KMS-11 (cell line): ENCODE results near the gene CRTC3.

ENCODE experiments used
- H2AFZ ChIP-seq: fragments of 200-600 bp; sonication (generic); 2 replicates; pipeline ENCODE4 v1.6.1; 2016; ENCODE audit warnings: antibody characterized with exemption, mixed run types, low read depth
- H3K27ac ChIP-seq: fragments of 200-600 bp; sonication (generic); 2 replicates; pipeline ENCODE4 v1.6.1; 2016; ENCODE audit warnings: mild to moderate bottlenecking, mixed run types
- H3K27me3 ChIP-seq: fragments of 200-600 bp; sonication (generic); 2 replicates; pipeline ENCODE4 v1.6.1; 2017; ENCODE audit warnings: mild to moderate bottlenecking, low read depth, mixed run types, moderate library complexity; ENCODE audit not compliant: insufficient read depth
- H3K36me3 ChIP-seq: fragments of 200-600 bp; sonication (generic); 2 replicates; pipeline ENCODE4 v1.6.1; 2017; ENCODE audit warnings: mild to moderate bottlenecking, mixed run types; ENCODE audit not compliant: insufficient read depth
- H3K4me1 ChIP-seq: fragments of 200-600 bp; sonication (generic); 2 replicates; pipeline ENCODE4 v1.6.1; 2016; ENCODE audit warnings: mild to moderate bottlenecking, low read depth, mixed run types; ENCODE audit not compliant: poor library complexity, severe bottlenecking
- H3K4me2 ChIP-seq: fragments of 200-600 bp; sonication (generic); 2 replicates; pipeline ENCODE4 v1.7.0; 2016; ENCODE audit warnings: mild to moderate bottlenecking, mixed run types
- H3K4me3 ChIP-seq: fragments of 200-600 bp; sonication (generic); IDR thresholded peaks from 2 replicates; pipeline ENCODE4 v1.6.1; 2017; ENCODE audit warnings: low read depth, low read length, mixed read lengths; ENCODE audit not compliant: insufficient read depth
- H3K79me2 ChIP-seq: fragments of 200-600 bp; sonication (generic); 2 replicates; pipeline ENCODE4 v1.6.1; 2016; ENCODE audit warnings: low read depth, mixed run types; ENCODE audit not compliant: insufficient read depth
- H3K9ac ChIP-seq: fragments of 200-600 bp; sonication (generic); 2 replicates; pipeline ENCODE4 v1.6.1; 2016; ENCODE audit warnings: mild to moderate bottlenecking, mixed run types
- H4K20me1 ChIP-seq: fragments of 200-600 bp; sonication (generic); 2 replicates; pipeline ENCODE4 v1.6.1; 2016; ENCODE audit warnings: mild to moderate bottlenecking, mixed run types; ENCODE audit not compliant: insufficient read depth
- TF ChIP-seq, protein P1 (sequence below): fragments of 200-600 bp; sonication (generic); conservative IDR thresholded peaks from 2 replicates; pipeline ENCODE4 v1.6.1; 2017; ENCODE audit warnings: low read depth, mild to moderate bottlenecking, antibody characterized with exemption, low read length, moderate library complexity, mixed read lengths

CRTC3 gene

DNA sequence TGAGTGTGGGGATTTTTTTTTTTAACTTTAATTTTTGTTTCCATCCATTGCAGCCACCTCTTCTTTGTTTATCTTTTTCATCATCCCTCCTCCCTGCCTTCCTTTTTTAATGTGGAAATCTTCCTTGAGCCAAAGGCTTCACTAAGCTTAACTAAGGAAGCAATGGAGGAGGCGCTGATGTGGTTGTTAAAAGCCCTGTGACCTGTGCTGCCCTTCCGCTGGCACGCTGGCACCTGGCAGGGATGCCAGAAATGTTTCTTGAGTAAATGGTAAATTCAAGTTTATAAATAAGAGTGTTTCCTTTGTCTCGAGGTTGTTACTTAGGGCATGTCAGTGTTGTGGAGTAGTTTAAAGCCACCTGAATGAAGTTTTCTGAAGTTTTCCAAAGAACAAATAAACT is 69.4 kb downstream of the CRTC3 start:
- Histone ChIP-seq H3K4me3 (no peak overlapping the region), H3K4me1 (no peaks in the 10 kb centered on the region), H2AFZ (no peak overlapping the region), H3K9ac (no peak overlapping the region), H3K79me2 (no peaks in the 10 kb centered on the region), H4K20me1 (no peaks in the 10 kb centered on the region), H3K27ac (no peak overlapping the region), H3K27me3 (no peaks in the 10 kb centered on the region), H3K36me3 (no peaks in the 10 kb centered on the region), H3K4me2 (no peak overlapping the region)
- TF ChIP-seq, protein P1, sequence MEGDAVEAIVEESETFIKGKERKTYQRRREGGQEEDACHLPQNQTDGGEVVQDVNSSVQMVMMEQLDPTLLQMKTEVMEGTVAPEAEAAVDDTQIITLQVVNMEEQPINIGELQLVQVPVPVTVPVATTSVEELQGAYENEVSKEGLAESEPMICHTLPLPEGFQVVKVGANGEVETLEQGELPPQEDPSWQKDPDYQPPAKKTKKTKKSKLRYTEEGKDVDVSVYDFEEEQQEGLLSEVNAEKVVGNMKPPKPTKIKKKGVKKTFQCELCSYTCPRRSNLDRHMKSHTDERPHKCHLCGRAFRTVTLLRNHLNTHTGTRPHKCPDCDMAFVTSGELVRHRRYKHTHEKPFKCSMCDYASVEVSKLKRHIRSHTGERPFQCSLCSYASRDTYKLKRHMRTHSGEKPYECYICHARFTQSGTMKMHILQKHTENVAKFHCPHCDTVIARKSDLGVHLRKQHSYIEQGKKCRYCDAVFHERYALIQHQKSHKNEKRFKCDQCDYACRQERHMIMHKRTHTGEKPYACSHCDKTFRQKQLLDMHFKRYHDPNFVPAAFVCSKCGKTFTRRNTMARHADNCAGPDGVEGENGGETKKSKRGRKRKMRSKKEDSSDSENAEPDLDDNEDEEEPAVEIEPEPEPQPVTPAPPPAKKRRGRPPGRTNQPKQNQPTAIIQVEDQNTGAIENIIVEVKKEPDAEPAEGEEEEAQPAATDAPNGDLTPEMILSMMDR, result no peak

DNA sequence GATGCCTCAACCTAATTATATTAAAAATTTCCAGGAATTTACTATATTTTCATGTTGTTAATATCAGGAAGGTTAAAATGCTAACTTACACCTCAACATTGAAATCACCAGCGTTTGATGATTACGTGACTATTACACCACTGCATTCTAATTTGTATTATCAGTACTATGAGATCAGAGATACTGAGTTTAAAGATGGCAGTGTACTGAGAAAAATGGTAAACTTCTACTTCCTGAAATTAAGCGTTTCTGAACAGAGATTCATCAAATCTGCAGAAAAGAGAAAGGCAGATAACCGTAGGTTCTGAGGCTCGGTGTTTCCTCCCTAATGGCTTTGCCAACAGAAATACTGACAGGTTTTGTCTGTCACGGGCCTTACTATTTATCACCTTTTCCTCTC is 69.9 kb downstream of the CRTC3 start:
- H3K4me2 ChIP-seq, result no peak overlapping the region
- no peak overlapping the region for H2AFZ ChIP-seq
- no peaks in the 10 kb centered on the region for H3K4me1 ChIP-seq
- H3K36me3 ChIP-seq, result no peaks in the 10 kb centered on the region
- no peaks in the 10 kb centered on the region for H3K79me2 ChIP-seq
- no peak overlapping the region for H3K27ac ChIP-seq
- no peak overlapping the region for H3K9ac ChIP-seq
- H4K20me1 ChIP-seq, result no peaks in the 10 kb centered on the region
- H3K27me3 ChIP-seq, result no peaks in the 10 kb centered on the region
- TF ChIP-seq, protein P1, result no peak
- H3K4me3 ChIP-seq, result no peak overlapping the region

DNA sequence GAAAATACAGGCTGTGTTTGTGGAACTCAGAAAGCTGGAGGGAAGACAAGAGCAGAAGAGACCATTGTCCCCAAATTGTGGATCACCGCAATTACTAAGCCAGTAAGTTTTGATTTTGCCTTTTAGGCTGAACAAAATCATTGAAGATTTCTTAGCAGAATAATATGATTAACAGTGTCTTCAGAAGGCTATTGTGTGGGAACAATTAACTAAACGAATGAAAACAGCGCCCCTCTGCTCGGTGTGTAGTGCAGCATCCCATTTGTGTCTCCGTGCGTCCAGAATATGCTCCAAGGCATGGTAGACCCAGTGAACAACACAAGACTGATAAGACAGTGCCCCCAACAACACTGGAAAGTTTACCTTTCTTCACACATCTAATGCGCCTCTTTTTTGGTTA is 71.2 kb downstream of the CRTC3 start:
- TF ChIP-seq, protein P1, result no peak
- Histone ChIP-seq H3K4me1 (no peaks in the 10 kb centered on the region), H3K79me2 (no peaks in the 10 kb centered on the region), H3K9ac (no peak overlapping the region), H3K4me3 (no peak overlapping the region), H2AFZ (no peak overlapping the region), H3K27ac (no peak overlapping the region), H3K27me3 (no peaks in the 10 kb centered on the region), H3K4me2 (no peak overlapping the region), H4K20me1 (no peaks in the 10 kb centered on the region), H3K36me3 (no peaks in the 10 kb centered on the region)

DNA sequence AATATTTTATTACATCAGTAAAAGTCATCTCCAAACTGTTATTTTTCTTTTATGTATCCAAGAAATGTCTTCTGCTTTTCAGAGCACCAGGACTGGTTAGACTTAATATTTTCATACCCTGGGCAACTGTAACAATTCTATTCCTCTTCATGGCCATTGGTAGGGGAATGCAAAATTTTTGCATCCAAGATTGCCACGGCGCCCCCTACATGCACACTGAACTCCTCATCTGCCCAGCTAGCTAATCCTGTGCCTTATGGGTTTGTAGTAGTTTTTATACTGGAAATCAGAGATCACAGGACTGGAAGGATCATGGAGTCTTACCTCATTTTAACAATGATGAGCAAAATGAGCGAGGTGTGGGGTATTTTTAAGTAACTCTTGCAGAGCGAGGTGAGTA is 74.2 kb downstream of the CRTC3 start:
- H2AFZ ChIP-seq, result no peak overlapping the region
- no peaks in the 10 kb centered on the region for H3K36me3 ChIP-seq
- H3K27me3 ChIP-seq, result no peaks in the 10 kb centered on the region
- TF ChIP-seq, protein P1, result peak; percentile 62
- H3K27ac ChIP-seq, result no peak overlapping the region
- no peak overlapping the region for H3K9ac ChIP-seq
- no peak overlapping the region for H3K4me3 ChIP-seq
- H4K20me1 ChIP-seq, result no peaks in the 10 kb centered on the region
- H3K4me1 ChIP-seq, result no peaks in the 10 kb centered on the region
- no peaks in the 10 kb centered on the region for H3K79me2 ChIP-seq
- H3K4me2 ChIP-seq, result no peak overlapping the region
